GM12878 (cell line): ENCODE data around the gene CCR8. TPM values are rescaled to one million over a fixed set of nuclear protein-coding genes. Genes with fewer than 3 reads are reported as not detected.

Experiments
- BCL3 ChIP-seq: IDR thresholded peaks from 2 replicates; pipeline ENCODE4 v1.6.1; 2011; ENCODE audit warnings: borderline replicate concordance, low read depth, mild to moderate bottlenecking, moderate library complexity, low read length; ENCODE audit not compliant: insufficient read depth, poor library complexity, severe bottlenecking
- BCLAF1 ChIP-seq: fragments of 450-650 bp; IDR thresholded peaks from 2 replicates; pipeline ENCODE4 v1.6.1; 2017; ENCODE audit warnings: antibody characterized with exemption, mild to moderate bottlenecking, moderate library complexity
- CEBPB ChIP-seq, 2 experiments: fragments of 150-350 bp in 1 of 2; IDR thresholded peaks; 2 replicates each; pipeline ENCODE4 v1.6.1; 2012 to 2014; ENCODE audit warnings: low read depth in 2 of 2, low read length in 2 of 2, borderline replicate concordance in 1 of 2, inconsistent platforms in 1 of 2
- EED ChIP-seq: sonication (generic); IDR thresholded peaks from 2 replicates; pipeline ENCODE4 v1.6.1; 2016; ENCODE audit warnings: antibody characterized with exemption, low read depth
- EP300 ChIP-seq, 2 experiments: fragments of 150-350 bp in 1 of 2; IDR thresholded peaks; 2 replicates each; pipeline ENCODE4 v1.6.1; 2011 to 2012; ENCODE audit warnings: low read depth in 2 of 2, low read length in 2 of 2, borderline replicate concordance in 1 of 2, improper control_type of control experiment in 1 of 2, inconsistent platforms in 1 of 2; ENCODE audit not compliant: control insufficient read depth in 1 of 2
- HDAC6 ChIP-seq: fragments of 200-600 bp; sonication (generic); IDR thresholded peaks from one replicate; pipeline ENCODE4 v1.8.0; 2017; ENCODE audit warnings: antibody characterized with exemption; ENCODE audit not compliant: unreplicated experiment
- HDGF ChIP-seq: fragments of 450-650 bp; IDR thresholded peaks from 2 replicates; pipeline ENCODE4 v1.6.1; 2016; ENCODE audit warnings: antibody characterized with exemption
- IKZF2 ChIP-seq, 2 experiments: fragments of 450-650 bp; IDR thresholded peaks; 2 replicates each; pipeline ENCODE4 v1.6.1; 2017; ENCODE audit warnings: mild to moderate bottlenecking in 2 of 2, moderate library complexity in 2 of 2
- IRF4 ChIP-seq: IDR thresholded peaks from 2 replicates; pipeline ENCODE4 v1.6.1; 2011; ENCODE audit warnings: low read depth, low read length
- JUNB ChIP-seq: IDR thresholded peaks from 2 replicates; pipeline ENCODE4 v1.6.1; 2016; ENCODE audit warnings: antibody characterized with exemption, mild to moderate bottlenecking
- JUND ChIP-seq: IDR thresholded peaks from 2 replicates; pipeline ENCODE4 v1.6.1; 2012; ENCODE audit warnings: low read depth, mild to moderate bottlenecking, low read length, improper control_type of control experiment, moderate library complexity
- KLF5 ChIP-seq: fragments of 450-650 bp; IDR thresholded peaks from 2 replicates; pipeline ENCODE4 v1.6.1; 2014; ENCODE audit warnings: mild to moderate bottlenecking; ENCODE audit not compliant: partially characterized antibody
- MTA3 ChIP-seq: IDR thresholded peaks from 2 replicates; pipeline ENCODE4 v1.6.1; 2012; ENCODE audit warnings: low read length, inconsistent platforms, borderline replicate concordance
- NR2C1 ChIP-seq: fragments of 450-650 bp; IDR thresholded peaks from 2 replicates; pipeline ENCODE4 v1.6.1; 2017; ENCODE audit warnings: antibody characterized with exemption, mild to moderate bottlenecking, moderate library complexity
- NR2F1 ChIP-seq: fragments of 450-650 bp; conservative IDR thresholded peaks from 2 replicates; pipeline ENCODE4 v1.6.1; 2017; ENCODE audit warnings: mild to moderate bottlenecking
- PKNOX1 ChIP-seq: fragments of 450-650 bp; IDR thresholded peaks from 2 replicates; pipeline ENCODE4 v1.6.1; 2016; ENCODE audit warnings: mild to moderate bottlenecking
- SMAD1 ChIP-seq: fragments of 450-650 bp; IDR thresholded peaks from 2 replicates; pipeline ENCODE4 v1.6.1; 2018; ENCODE audit warnings: mild to moderate bottlenecking, low read depth; ENCODE audit not compliant: partially characterized antibody
- STAT1 ChIP-seq: fragments of 450-650 bp; conservative IDR thresholded peaks from 2 replicates; pipeline ENCODE4 v1.6.1; 2014; ENCODE audit warnings: antibody characterized with exemption, mild to moderate bottlenecking
- TARDBP ChIP-seq: IDR thresholded peaks from 2 replicates; pipeline ENCODE4 v1.6.1; 2016; ENCODE audit warnings: borderline replicate concordance
- TBL1XR1 ChIP-seq: IDR thresholded peaks from 2 replicates; pipeline ENCODE4 v1.6.1; 2012; ENCODE audit warnings: low read depth, low read length, improper control_type of control experiment
- TCF12 ChIP-seq: IDR thresholded peaks from 2 replicates; pipeline ENCODE4 v1.6.1; 2011; ENCODE audit warnings: low read depth, mild to moderate bottlenecking, low read length
- WRNIP1 ChIP-seq: IDR thresholded peaks from 2 replicates; pipeline ENCODE4 v1.6.1; 2011; ENCODE audit warnings: low read depth, low read length, improper control_type of control experiment, borderline replicate concordance
- ZBTB33 ChIP-seq: fragments of 450-650 bp; IDR thresholded peaks from 2 replicates; pipeline ENCODE4 v1.6.1; 2017; ENCODE audit warnings: mild to moderate bottlenecking
- polyA plus RNA-seq, 11 experiments: library from polyadenylated mRNA; depleted of rRNA in 4 of 11; unstranded in 6 of 11; stranded (reverse) in 5 of 11; fragments of >200 nt; fragmentation: Nextera tagmentation in 4 of 11; fragmentation: Illumina TruSeq in 1 of 11; extraction: Ambion mirVana in 4 of 11; extraction: Trizol in 1 of 11; gene quantifications; 1 replicate in 1 of 11; 2 replicates in 10 of 11; pipeline versions ENCODE4 v1.2.1 to v1.2.3, GENCODE V29; 2011 to 2016; ENCODE audit warnings: inconsistent platforms in 2 of 11, missing spikeins in 2 of 11, low read depth in 1 of 11
- total RNA-seq, 4 experiments: library from RNA; depleted of rRNA in 3 of 4; stranded (reverse); fragments of >200 nt in 3 of 4; fragmentation: Illumina TruSeq in 1 of 4; extraction: Trizol in 1 of 4; gene quantifications; 2 replicates each; pipeline versions ENCODE4 v1.2.1 to v1.2.3, GENCODE V29; 2013 to 2021

Gene CCR8
- total and polyA plus RNA-seq, 10 of the 15 experiments (the other 5 are each of a cell fraction or from before 2014, with no cell fraction given): 5.2 to 28.8 (median 15.6) TPM

GRCh38 chr3:39295184-39295775, 34.2 kb upstream of the CCR8 start (continued):
- TF ChIP-seq PKNOX1 (peak; percentile 83), TBL1XR1 (0 out of 2 replicates have a peak, but pooled peaks have one; percentile 47), KLF5 (peak; percentile 21), HDGF (no peak), NR2F1 (peak; percentile 100), TARDBP (0 out of 2 replicates have a peak, but pooled peaks have one; percentile 55), IKZF2 (IDR thresholded peaks at IDR 0.05) (peak; percentile 93), BCL3 (peak; percentile 55), NR2C1 (peak; percentile 85), TCF12 (peak; percentile 92), BCLAF1 (no peak), ZBTB33 (no peak), HDAC6 (no peak), CEBPB (IDR thresholded peaks at IDR 0.05; ENCODE audit: borderline replicate concordance in 1 of 2, low read depth in 2 of 2, low read length in 2 of 2) (no peak), MTA3 (peak; percentile 89; the same call in 1 of the 2 replicates), IRF4 (peak; percentile 91), WRNIP1 (no peak), JUNB (peak; percentile 97), STAT1 (no peak), EED (peak; percentile 89), EP300 (IDR thresholded peaks at IDR 0.05; ENCODE audit: borderline replicate concordance in 1 of 2, control insufficient read depth in 1 of 2, low read depth in 2 of 2, low read length in 2 of 2) (peak; percentile 91 to 94), SMAD1 (peak; percentile 32), JUND (peak; percentile 75; the same call in 1 of the 2 replicates)
